SU-DHL-6 (cell line): Measurements from ENCODE around the gene FRMD4B.

Source experiments
- CTCF ChIP-seq: fragments of 200-600 bp; sonication (generic); IDR thresholded peaks from one replicate; pipeline ENCODE4 v1.5.1; 2017; ENCODE audit warnings: antibody characterized with exemption, mild to moderate bottlenecking, low read length, moderate library complexity; ENCODE audit not compliant: insufficient read depth, poor library complexity, severe bottlenecking
- EZH2phosphoT487 ChIP-seq: fragments of 200-600 bp; sonication (generic), shearing (Covaris generic); conservative IDR thresholded peaks from 2 replicates; pipeline ENCODE4 v1.6.1; 2018; ENCODE audit warnings: mild to moderate bottlenecking, antibody characterized with exemption, low read length, moderate library complexity, mixed read lengths

- TF ChIP-seq CTCF: no peak
- TF ChIP-seq EZH2phosphoT487: no peak
Measured at GRCh38 chr3:69218079-69218478, 167.8 kb downstream of the FRMD4B start.
